Natural killer cell (primary cell): ENCODE measurements around the gene LRIT2. TPM values are rescaled to one million over a fixed set of nuclear protein-coding genes. Genes with fewer than 3 reads are reported as not detected.

Source experiments
- ATAC-seq, 3 donors: fragments of 150-1000 bp in 2 of 3; fragments of 200-7000 bp in 1 of 3; cut with Tn5 transposase; 1 replicate in 1 of 3; 2 replicates in 2 of 3; pipeline ENCODE4 v1.10.0; 2021; ENCODE audit warnings: mild to moderate bottlenecking in 2 of 3, moderate library complexity in 2 of 3
- DNase-seq, 2 donors: peaks; one replicate each; pipeline versions ENCODE4 v3.0.0 to v3.0.0-alpha.2; 2013 to 2021; ENCODE audit warnings: mixed read lengths in 1 of 2
- H3K27ac ChIP-seq: one replicate; pipeline ENCODE4 v1.5.1; 2013; ENCODE audit warnings: mild to moderate bottlenecking, low read length
- H3K27me3 ChIP-seq: one replicate; pipeline ENCODE4 v1.6.1; 2013; ENCODE audit warnings: low read length; ENCODE audit not compliant: control insufficient read depth, insufficient read depth
- H3K36me3 ChIP-seq: one replicate; pipeline ENCODE4 v1.6.1; 2013; ENCODE audit warnings: low read length; ENCODE audit not compliant: control insufficient read depth, insufficient read depth
- H3K4me1 ChIP-seq: one replicate; pipeline ENCODE4 v1.6.1; 2013; ENCODE audit warnings: low read length; ENCODE audit not compliant: control insufficient read depth, insufficient read depth
- H3K4me3 ChIP-seq: one replicate; pipeline ENCODE4 v1.5.1; 2013; ENCODE audit warnings: low read length
- H3K9me3 ChIP-seq: one replicate; pipeline ENCODE4 v1.6.1; 2013; ENCODE audit warnings: low read length; ENCODE audit not compliant: control insufficient read depth, insufficient read depth
- H3K27ac Mint-ChIP-seq, 2 donors: one replicate each; pipeline ENCODE4 v1.8.0; 2022; ENCODE audit warnings: mild to moderate bottlenecking in 2 of 2, mixed read lengths in 2 of 2, moderate library complexity in 1 of 2
- H3K27me3 Mint-ChIP-seq, 2 donors: one replicate each; pipeline ENCODE4 v1.8.0; 2022; ENCODE audit warnings: low read depth in 2 of 2, mixed read lengths in 2 of 2
- H3K36me3 Mint-ChIP-seq: one replicate; pipeline ENCODE4 v1.8.0; 2022; ENCODE audit warnings: mixed read lengths
- H3K4me1 Mint-ChIP-seq, 2 donors: one replicate each; pipeline ENCODE4 v1.8.0; 2022; ENCODE audit warnings: mixed read lengths in 2 of 2
- H3K4me3 Mint-ChIP-seq: one replicate; pipeline ENCODE4 v1.8.0; 2022; ENCODE audit warnings: mild to moderate bottlenecking, moderate library complexity, mixed read lengths
- H3K9me3 Mint-ChIP-seq, 2 donors: one replicate each; pipeline ENCODE4 v1.8.0; 2022; ENCODE audit warnings: mixed read lengths in 2 of 2
- CTCF ChIP-seq: fragments of 200-600 bp; IDR thresholded peaks from one replicate; pipeline ENCODE4 v1.8.0; 2022; ENCODE audit warnings: antibody characterized with exemption
- WGBS: methylation state at CpG from one replicate; pipeline ENCODE4 v1.1.7; 2013; ENCODE audit warnings: missing lambda C conversion rate; ENCODE audit not compliant: insufficient coverage; 5-methylcytosine and 5-hydroxymethylcytosine counted together
- intact Hi-C: fragments of 100-400 bp; cut with micrococcal nuclease; formaldehyde crosslinking; loops from one replicate; pipeline ENCODE4 v1.14.2; 2022
- total RNA-seq, 4 donors: library from RNA; stranded (reverse); fragments of 120-200 nt in 1 of 4; gene quantifications; one replicate each; pipeline versions ENCODE4 v1.2.3 to v1.2.4, GENCODE V29; 2013 to 2022

Gene LRIT2
- total RNA-seq, 3 donors from 2014 or later (not counting 1 experiment from before 2014, with no cell fraction given), result not detected

- Histone ChIP-seq H3K27ac (no peak overlapping the region), H3K27me3 (no peaks in the 10 kb centered on the region), H3K4me3 (no peak overlapping the region), H3K4me1 (peaks cover 24% of the 10 kb centered on the region), H3K36me3 (no peaks in the 10 kb centered on the region), H3K9me3 (no peaks in the 10 kb centered on the region)
- intact Hi-C loops, result no loop called here
- 88% methylated on average over 7 of the region's 7 CpGs for WGBS
- DNase-seq (no peak), ATAC-seq (no peak)
- Mint-ChIP-seq H3K9me3 (no peaks in the 10 kb centered on the region), H3K36me3 (no peaks in the 10 kb centered on the region), H3K4me1 (peaks cover 0 to 11% of the 10 kb centered on the region in 2 donors), H3K4me3 (no peak overlapping the region), H3K27me3 (no peaks in the 10 kb centered on the region), H3K27ac (no peak overlapping the region)
- TF ChIP-seq CTCF, result no peak
Observed at GRCh38 chr10:84198206-84198915, 27.0 kb downstream of the LRIT2 start.

- peaks cover 26% of the 10 kb centered on the region for H3K4me1 ChIP-seq
- H3K4me3 ChIP-seq, result no peak overlapping the region
- no peaks in the 10 kb centered on the region for H3K27me3 ChIP-seq
- 90% methylated on average over 5 of the region's 5 CpGs for WGBS
- ATAC-seq (no peak), DNase-seq (no peak)
- Mint-ChIP-seq H3K4me3 (no peak overlapping the region), H3K27ac (no peak overlapping the region), H3K9me3 (no peaks in the 10 kb centered on the region), H3K27me3 (no peaks in the 10 kb centered on the region), H3K4me1 (peaks cover 0 to 11% of the 10 kb centered on the region in 2 donors), H3K36me3 (no peaks in the 10 kb centered on the region)
- no peak for TF ChIP-seq CTCF
- H3K27ac ChIP-seq, result no peak overlapping the region
- no peaks in the 10 kb centered on the region for H3K9me3 ChIP-seq
- H3K36me3 ChIP-seq, result no peaks in the 10 kb centered on the region
- intact Hi-C loops, result no loop called here
Observed at GRCh38 chr10:84197643-84198042, 27.7 kb downstream of the LRIT2 start.

DNA sequence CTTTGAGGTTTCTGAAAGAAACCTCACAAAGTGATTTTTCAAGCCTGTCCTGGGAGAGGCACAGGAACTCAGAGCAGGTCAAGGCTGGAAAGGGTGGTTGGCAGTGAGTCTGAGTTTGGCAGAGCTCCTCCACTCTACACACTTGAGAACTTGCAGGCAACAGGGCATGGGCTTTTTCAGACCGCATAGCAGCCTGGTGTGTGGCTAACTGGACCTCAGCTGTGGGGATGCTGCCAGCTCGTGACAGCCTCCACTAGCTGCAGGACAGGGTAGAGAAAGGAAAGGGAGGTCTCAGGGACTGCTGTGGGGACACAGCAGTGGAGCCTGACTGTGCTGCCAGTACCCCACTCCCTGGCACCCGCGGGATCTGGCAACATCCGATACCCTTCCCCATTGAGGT, 28.4 kb downstream of the LRIT2 start:
- Mint-ChIP-seq H3K27ac (no peak overlapping the region), H3K27me3 (no peaks in the 10 kb centered on the region), H3K4me3 (no peak overlapping the region), H3K4me1 (peaks cover 3 to 11% of the 10 kb centered on the region in 2 donors), H3K9me3 (no peaks in the 10 kb centered on the region), H3K36me3 (no peaks in the 10 kb centered on the region)
- DNase-seq (no peak), ATAC-seq (no peak)
- TF ChIP-seq CTCF, result no peak
- intact Hi-C loops, result no loop called here
- 96% methylated on average over 5 of the region's 5 CpGs for WGBS
- Histone ChIP-seq H3K9me3 (no peaks in the 10 kb centered on the region), H3K27me3 (no peaks in the 10 kb centered on the region), H3K36me3 (no peaks in the 10 kb centered on the region), H3K27ac (no peak overlapping the region), H3K4me3 (no peak overlapping the region), H3K4me1 (peaks cover 26% of the 10 kb centered on the region)

GRCh38 chr10:84196083-84196482, 29.3 kb downstream of the LRIT2 start:
- peak overlapping the region; percentile 21 for H3K4me3 Mint-ChIP-seq
- H3K4me1 ChIP-seq, result peaks cover 33% of the 10 kb centered on the region
- H3K27ac ChIP-seq, result no peak overlapping the region
- H3K27me3 Mint-ChIP-seq, result no peaks in the 10 kb centered on the region
- no peak overlapping the region for H3K27ac Mint-ChIP-seq
- intact Hi-C loops, result no loop called here
- no peaks in the 10 kb centered on the region for H3K9me3 Mint-ChIP-seq
- WGBS, result 42% methylated on average over 4 of the region's 4 CpGs
- no peak for ATAC-seq
- peaks cover 9 to 16% of the 10 kb centered on the region in 2 donors for H3K4me1 Mint-ChIP-seq
- H3K36me3 Mint-ChIP-seq, result no peaks in the 10 kb centered on the region
- DNase-seq, result no peak
- TF ChIP-seq CTCF, result no peak
- no peaks in the 10 kb centered on the region for H3K9me3 ChIP-seq
- no peaks in the 10 kb centered on the region for H3K36me3 ChIP-seq
- H3K4me3 ChIP-seq, result no peak overlapping the region
- no peaks in the 10 kb centered on the region for H3K27me3 ChIP-seq
